ENCODE results near the gene NSUN2.

NSUN2 gene

DNA sequence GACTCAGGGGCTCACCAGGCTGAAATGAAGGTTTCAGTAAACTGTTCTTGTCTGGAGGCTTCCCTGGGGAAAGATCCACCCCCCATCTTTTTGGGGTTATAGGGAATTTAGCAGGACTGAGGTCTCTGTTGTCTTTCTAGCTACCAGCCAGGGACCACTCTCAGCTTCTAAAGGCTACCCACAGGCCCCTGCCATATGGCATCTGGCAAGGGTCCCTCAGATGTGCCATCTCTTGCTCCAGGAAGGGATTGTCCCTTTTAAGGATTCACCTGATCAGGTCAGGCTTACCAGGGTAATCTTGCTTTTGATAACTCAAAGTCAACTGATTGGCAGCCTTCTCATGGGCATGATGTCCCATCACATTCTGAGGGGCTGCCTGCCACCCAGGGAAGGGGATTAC lies 65.0 kb downstream of the NSUN2 start:
- H3K9me3 ChIP-seq (ENCODE audit: control insufficient read depth, low read length): no peaks in the 10 kb centered on the region
- no peak overlapping the region for H4K8ac ChIP-seq (ENCODE audit: low read length)

DNA sequence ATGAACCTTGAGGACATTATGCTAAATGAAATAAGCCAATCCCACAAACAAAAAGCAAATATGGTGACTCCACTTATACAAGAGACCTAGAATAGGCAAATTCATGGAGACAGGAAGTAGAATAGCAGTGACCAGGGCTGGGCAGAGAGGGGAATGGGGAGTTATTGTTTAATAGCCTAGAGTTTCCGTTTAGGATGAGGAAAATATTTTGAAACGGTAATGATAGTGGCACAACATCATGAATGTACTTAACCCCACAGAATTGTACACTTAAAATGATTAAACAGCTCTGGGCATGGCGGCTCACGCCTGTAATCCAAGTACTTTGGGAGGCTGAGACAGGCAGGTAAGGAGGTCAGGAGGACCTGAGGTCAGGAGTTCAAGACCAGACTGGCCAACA lies 65.8 kb downstream of the NSUN2 start:
- Histone ChIP-seq H3K27ac (ENCODE audit: low read length, poor library complexity, severe bottlenecking) (no peak overlapping the region), H3K9ac (ENCODE audit: low read length) (no peak overlapping the region), H3K23ac (ENCODE audit: low read length in 2 of 2) (no peak overlapping the region), H3K4me3 (ENCODE audit: insufficient read depth in 1 of 2, low read depth in 1 of 2, low read length in 2 of 2) (no peak overlapping the region), H3K4me1 (ENCODE audit: control insufficient read depth, insufficient read depth, low read depth, low read length) (no peaks in the 10 kb centered on the region), H3K4ac (ENCODE audit: low read depth in 1 of 2, low read length in 2 of 2) (no peak overlapping the region), H2AFZ (ENCODE audit: low read depth, low read length) (no peak overlapping the region), H3K79me1 (replicated peaks; ENCODE audit: low read length, poor library complexity, severe bottlenecking) (no peaks in the 10 kb centered on the region), H3K9me3 (ENCODE audit: control insufficient read depth, low read length) (no peaks in the 10 kb centered on the region), H3K4me2 (ENCODE audit: low read length, poor library complexity, severe bottlenecking) (no peak overlapping the region), H2BK5ac (ENCODE audit: low read depth, low read length, poor library complexity, severe bottlenecking) (no peak overlapping the region), H3K36me3 (ENCODE audit: control insufficient read depth in 1 of 2, insufficient read depth in 2 of 2, low read depth in 1 of 2, low read length in 2 of 2) (no peaks in the 10 kb centered on the region), H2BK15ac (ENCODE audit: low read depth, poor library complexity, severe bottlenecking) (no peak overlapping the region), H3K18ac (ENCODE audit: low read depth in 1 of 2, low read length in 2 of 2) (no peak overlapping the region), H2BK12ac (ENCODE audit: low read length in 2 of 2) (no peak overlapping the region), H2AK5ac (ENCODE audit: low read length, severe bottlenecking) (no peak overlapping the region), H3K27me3 (ENCODE audit: control insufficient read depth in 1 of 2, insufficient read depth in 1 of 2, low read length in 2 of 2) (peaks cover 0 to 11% of the 10 kb centered on the region in 2 experiments), H4K91ac (ENCODE audit: low read length) (no peak overlapping the region), H3K14ac (ENCODE audit: low read length in 2 of 2) (no peak overlapping the region), H4K8ac (ENCODE audit: low read length) (no peak overlapping the region), H2BK120ac (ENCODE audit: low read depth, low read length) (no peak overlapping the region)
- WGBS: no CpG with 5 or more reads among the region's 4 CpGs
- DNase-seq: no peak

More for the DNA sequence above, 65.0 kb downstream of the NSUN2 start:
- Histone ChIP-seq H2AFZ (ENCODE audit: low read depth, low read length) (no peak overlapping the region), H3K18ac (ENCODE audit: low read depth in 1 of 2, low read length in 2 of 2) (no peak overlapping the region), H2AK5ac (ENCODE audit: low read length, severe bottlenecking) (no peak overlapping the region), H3K14ac (ENCODE audit: low read length in 2 of 2) (no peak overlapping the region), H4K91ac (ENCODE audit: low read length) (no peak overlapping the region), H3K9ac (ENCODE audit: low read length) (no peak overlapping the region), H2BK120ac (ENCODE audit: low read depth, low read length) (no peak overlapping the region), H2BK15ac (ENCODE audit: low read depth, poor library complexity, severe bottlenecking) (no peak overlapping the region), H2BK5ac (ENCODE audit: low read depth, low read length, poor library complexity, severe bottlenecking) (no peak overlapping the region), H3K36me3 (ENCODE audit: control insufficient read depth in 1 of 2, insufficient read depth in 2 of 2, low read depth in 1 of 2, low read length in 2 of 2) (no peaks in the 10 kb centered on the region), H3K27me3 (ENCODE audit: control insufficient read depth in 1 of 2, insufficient read depth in 1 of 2, low read length in 2 of 2) (peaks cover 0 to 13% of the 10 kb centered on the region in 2 experiments), H2BK12ac (ENCODE audit: low read length in 2 of 2) (no peak overlapping the region), H3K4me3 (ENCODE audit: insufficient read depth in 1 of 2, low read depth in 1 of 2, low read length in 2 of 2) (no peak overlapping the region), H3K4me2 (ENCODE audit: low read length, poor library complexity, severe bottlenecking) (no peak overlapping the region), H3K27ac (ENCODE audit: low read length, poor library complexity, severe bottlenecking) (no peak overlapping the region), H3K79me1 (replicated peaks; ENCODE audit: low read length, poor library complexity, severe bottlenecking) (no peaks in the 10 kb centered on the region), H3K23ac (ENCODE audit: low read length in 2 of 2) (no peak overlapping the region), H3K4me1 (ENCODE audit: control insufficient read depth, insufficient read depth, low read depth, low read length) (no peaks in the 10 kb centered on the region), H3K4ac (ENCODE audit: low read depth in 1 of 2, low read length in 2 of 2) (no peak overlapping the region)
- no peak for DNase-seq

DNA sequence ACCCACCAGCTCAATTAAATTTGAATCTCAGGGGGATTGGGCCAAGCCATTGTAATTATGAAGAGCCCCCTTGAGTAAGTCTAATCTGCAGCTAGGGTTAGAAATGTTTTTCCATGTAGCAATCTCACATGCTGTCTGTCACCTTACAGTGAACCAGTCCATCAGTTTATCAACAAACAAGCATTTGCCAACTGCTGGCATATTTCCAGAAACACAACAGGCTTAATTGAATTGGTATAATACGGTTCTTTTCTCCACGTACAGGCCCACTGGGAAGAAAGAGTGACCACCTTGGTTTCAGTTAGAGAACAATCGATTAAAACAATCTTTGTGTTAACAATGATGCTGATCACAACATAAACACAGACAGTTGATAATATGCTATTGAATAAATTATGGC lies 67.4 kb downstream of the NSUN2 start:
- WGBS: 72% methylated on average over 3 of the region's 3 CpGs

DNA sequence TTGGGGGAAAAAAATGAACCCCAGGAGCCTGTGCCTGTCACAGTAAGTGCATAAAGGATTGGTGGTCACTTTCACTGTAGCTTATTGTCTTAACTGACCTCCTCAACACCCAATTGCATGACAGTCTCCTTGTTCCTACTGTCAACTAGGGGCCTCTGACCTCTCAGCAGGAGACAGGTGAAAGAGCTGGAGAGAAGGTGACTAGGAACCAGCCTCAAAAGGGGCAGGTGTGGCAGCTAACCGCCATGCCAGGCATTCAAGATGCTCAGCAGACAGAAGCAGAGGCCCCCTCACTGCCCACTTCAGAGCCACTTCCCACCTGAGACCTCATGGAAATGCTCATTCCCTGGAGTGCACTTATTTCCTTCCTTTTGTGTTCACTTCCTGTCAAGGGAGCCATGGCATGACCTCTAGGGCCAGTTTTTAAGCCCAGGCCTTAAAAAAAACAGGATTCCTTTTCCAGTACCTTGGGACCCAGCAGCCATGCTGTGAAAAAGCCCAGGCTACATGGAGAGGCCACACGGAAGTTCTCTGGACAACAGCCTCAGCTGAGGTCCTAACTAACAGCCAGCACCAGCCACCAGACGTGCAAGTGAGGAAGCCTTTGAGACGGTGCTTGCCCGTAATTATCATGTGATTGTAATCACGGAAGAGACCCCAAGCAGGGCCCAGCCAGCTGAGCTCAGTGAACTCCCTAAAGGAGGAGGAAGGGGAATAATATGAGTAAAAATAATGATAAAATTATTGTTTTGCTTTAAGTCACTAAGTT lies 74.9 kb downstream of the NSUN2 start:
- Histone ChIP-seq H3K4ac (ENCODE audit: low read depth in 1 of 2, low read length in 2 of 2) (no peak overlapping the region), H2AFZ (ENCODE audit: low read depth, low read length) (no peak overlapping the region), H3K4me2 (ENCODE audit: low read length, poor library complexity, severe bottlenecking) (no peak overlapping the region), H2AK5ac (ENCODE audit: low read length, severe bottlenecking) (no peak overlapping the region), H3K9me3 (ENCODE audit: control insufficient read depth, low read length) (peaks cover 9% of the 10 kb centered on the region), H2BK120ac (ENCODE audit: low read depth, low read length) (no peak overlapping the region), H4K8ac (ENCODE audit: low read length) (no peak overlapping the region), H3K4me1 (ENCODE audit: control insufficient read depth, insufficient read depth, low read depth, low read length) (no peaks in the 10 kb centered on the region), H3K9ac (ENCODE audit: low read length) (no peak overlapping the region), H2BK5ac (ENCODE audit: low read depth, low read length, poor library complexity, severe bottlenecking) (no peak overlapping the region), H3K14ac (ENCODE audit: low read length in 2 of 2) (no peak overlapping the region), H3K23ac (ENCODE audit: low read length in 2 of 2) (no peak overlapping the region), H3K27ac (ENCODE audit: low read length, poor library complexity, severe bottlenecking) (no peak overlapping the region), H3K18ac (ENCODE audit: low read depth in 1 of 2, low read length in 2 of 2) (no peak overlapping the region), H3K4me3 (ENCODE audit: insufficient read depth in 1 of 2, low read depth in 1 of 2, low read length in 2 of 2) (no peak overlapping the region), H2BK15ac (ENCODE audit: low read depth, poor library complexity, severe bottlenecking) (no peak overlapping the region), H4K91ac (ENCODE audit: low read length) (no peak overlapping the region), H3K36me3 (ENCODE audit: control insufficient read depth in 1 of 2, insufficient read depth in 2 of 2, low read depth in 1 of 2, low read length in 2 of 2) (no peaks in the 10 kb centered on the region), H3K79me1 (replicated peaks; ENCODE audit: low read length, poor library complexity, severe bottlenecking) (no peaks in the 10 kb centered on the region), H2BK12ac (ENCODE audit: low read length in 2 of 2) (no peak overlapping the region), H3K27me3 (ENCODE audit: control insufficient read depth in 1 of 2, insufficient read depth in 1 of 2, low read length in 2 of 2) (no peaks in the 10 kb centered on the region)
- DNase-seq: no peak
- WGBS: 87% methylated on average over 6 of the region's 6 CpGs

More for the DNA sequence above, 67.4 kb downstream of the NSUN2 start:
- no peaks in the 10 kb centered on the region for H3K36me3 ChIP-seq (ENCODE audit: control insufficient read depth in 1 of 2, insufficient read depth in 2 of 2, low read depth in 1 of 2, low read length in 2 of 2)
- peaks cover 6% of the 10 kb centered on the region for H3K9me3 ChIP-seq (ENCODE audit: control insufficient read depth, low read length)
- H2BK5ac ChIP-seq (ENCODE audit: low read depth, low read length, poor library complexity, severe bottlenecking): no peak overlapping the region
- H3K18ac ChIP-seq (ENCODE audit: low read depth in 1 of 2, low read length in 2 of 2): no peak overlapping the region
- no peak overlapping the region for H3K4me2 ChIP-seq (ENCODE audit: low read length, poor library complexity, severe bottlenecking)
- no peaks in the 10 kb centered on the region for H3K79me1 ChIP-seq (replicated peaks; ENCODE audit: low read length, poor library complexity, severe bottlenecking)
- no peaks in the 10 kb centered on the region for H3K4me1 ChIP-seq (ENCODE audit: control insufficient read depth, insufficient read depth, low read depth, low read length)
- no peak overlapping the region for H2BK12ac ChIP-seq (ENCODE audit: low read length in 2 of 2)
- no peak overlapping the region for H4K91ac ChIP-seq (ENCODE audit: low read length)
- no peak overlapping the region for H3K4me3 ChIP-seq (ENCODE audit: insufficient read depth in 1 of 2, low read depth in 1 of 2, low read length in 2 of 2)
- no peak overlapping the region for H2BK15ac ChIP-seq (ENCODE audit: low read depth, poor library complexity, severe bottlenecking)
- H3K14ac ChIP-seq (ENCODE audit: low read length in 2 of 2): no peak overlapping the region
- H3K23ac ChIP-seq (ENCODE audit: low read length in 2 of 2): no peak overlapping the region
- no peak overlapping the region for H4K8ac ChIP-seq (ENCODE audit: low read length)
- H3K4ac ChIP-seq (ENCODE audit: low read depth in 1 of 2, low read length in 2 of 2): no peak overlapping the region
- no peak for DNase-seq
- H2AFZ ChIP-seq (ENCODE audit: low read depth, low read length): no peak overlapping the region
- peaks cover 0 to 8% of the 10 kb centered on the region in 2 experiments for H3K27me3 ChIP-seq (ENCODE audit: control insufficient read depth in 1 of 2, insufficient read depth in 1 of 2, low read length in 2 of 2)
- H3K9ac ChIP-seq (ENCODE audit: low read length): no peak overlapping the region
- no peak overlapping the region for H3K27ac ChIP-seq (ENCODE audit: low read length, poor library complexity, severe bottlenecking)
- no peak overlapping the region for H2AK5ac ChIP-seq (ENCODE audit: low read length, severe bottlenecking)
- no peak overlapping the region for H2BK120ac ChIP-seq (ENCODE audit: low read depth, low read length)

Measured in mesenchymal stem cell (in vitro differentiated cells and primary cell).